ENCODE results near the gene ARHGEF40.

Gene ARHGEF40

GRCh38 chr14:21098076-21098891, 28.2 kb downstream of the ARHGEF40 start, which contains the start of gene ZNF219:
ZNF219 (minus strand) TSS chr14:21098655; CDS start chr14:21093591, 5,064 bp downstream.
- no peak for DNase-seq (ENCODE audit: low spot score)

- DNase-seq (ENCODE audit: low spot score) = peak; percentile 41
These were observed 28.9 kb downstream of the ARHGEF40 start for GRCh38 chr14:21098892-21099595.

GRCh38 chr14:21099596-21099985, 29.5 kb downstream of the ARHGEF40 start:
- no peak for DNase-seq (ENCODE audit: low spot score)

- DNase-seq (ENCODE audit: low spot score) = no peak
These were observed 30.8 kb downstream of the ARHGEF40 start, which contains the start of gene TMEM253 for GRCh38 chr14:21100931-21101330. TMEM253 (plus strand) TSS chr14:21101066; CDS start chr14:21101344, 278 bp downstream.

GRCh38 chr14:21101802-21102413, 31.8 kb downstream of the ARHGEF40 start:
- no peak for DNase-seq (ENCODE audit: low spot score)

- peak; percentile 57 for DNase-seq (ENCODE audit: low spot score)
These were observed 32.7 kb downstream of the ARHGEF40 start for GRCh38 chr14:21102521-21103410.

GRCh38 chr14:21103411-21103709, 33.3 kb downstream of the ARHGEF40 start:
- DNase-seq (ENCODE audit: low spot score) = no peak

- DNase-seq (ENCODE audit: low spot score) = peak; percentile 96
These were observed 33.8 kb downstream of the ARHGEF40 start for GRCh38 chr14:21103710-21104447.

GRCh38 chr14:21104448-21105060, 34.5 kb downstream of the ARHGEF40 start:
- peak; percentile 74 for DNase-seq (ENCODE audit: low spot score)

GRCh38 chr14:21105095-21105494, 35.0 kb downstream of the ARHGEF40 start:
- no peak for DNase-seq (ENCODE audit: low spot score)

- no peak for DNase-seq (ENCODE audit: low spot score)
These were observed 36.0 kb downstream of the ARHGEF40 start for GRCh38 chr14:21106176-21106497.

- DNase-seq (ENCODE audit: low spot score) = peak; percentile 80
These were observed 36.6 kb downstream of the ARHGEF40 start for GRCh38 chr14:21106498-21107282.

GRCh38 chr14:21107283-21107800, 37.2 kb downstream of the ARHGEF40 start:
- peak; percentile 33 for DNase-seq (ENCODE audit: low spot score)

- DNase-seq (ENCODE audit: low spot score) = no peak
These were observed 38.7 kb downstream of the ARHGEF40 start for GRCh38 chr14:21108791-21109190.

GRCh38 chr14:21109377-21110138, 39.5 kb downstream of the ARHGEF40 start:
- no peak for DNase-seq (ENCODE audit: low spot score)

GRCh38 chr14:21112255-21112654, 42.2 kb downstream of the ARHGEF40 start:
- DNase-seq (ENCODE audit: low spot score) = no peak

GRCh38 chr14:21113369-21113768, 43.3 kb downstream of the ARHGEF40 start:
- no peak for DNase-seq (ENCODE audit: low spot score)

- no peak for DNase-seq (ENCODE audit: low spot score)
These were observed 48.8 kb downstream of the ARHGEF40 start for GRCh38 chr14:21118933-21119332.

GRCh38 chr14:21120686-21121085, 50.6 kb downstream of the ARHGEF40 start:
- no peak for DNase-seq (ENCODE audit: low spot score)

Data from hematopoietic multipotent progenitor cell treated with erythropoietin and hydrocortisone succinate and interleukin-3 and kit ligand, for 15 days (in vitro differentiated cells).